Measurements from ENCODE around the gene CNTNAP2.

GRCh38 chr7:146387140-146387539, 270.5 kb downstream of the CNTNAP2 start:
- TF ChIP-seq POLR2AphosphoS5 (IDR thresholded peaks at IDR 0.05; ENCODE audit: low read depth, low read length) (no peak), BRCA1 (IDR thresholded peaks at IDR 0.05; ENCODE audit: low read depth, low read length) (no peak), PHF8 (conservative IDR thresholded peaks at IDR 0.05; ENCODE audit: low read depth, low read length) (no peak)
